Gastrocnemius medialis (tissue), 4 donors: ENCODE measurements around the gene ANKRD33B. TPM values are rescaled to one million over a fixed set of nuclear protein-coding genes. Genes with fewer than 3 reads are reported as not detected.

Experiments
- ATAC-seq, 2 donors: fragments of 150-250 bp; one replicate each; pipeline ENCODE4 v1.9.1; 2016
- DNase-seq, 2 donors: peaks; one replicate each; pipeline ENCODE4 v3.0.0-alpha.2; 2019
- H3K27ac ChIP-seq, 4 donors: fragments of 200-600 bp; sonication (generic); 1 replicate in 1 of 4; 2 replicates in 3 of 4; pipeline ENCODE4 v1.5.1; 2016 to 2018; ENCODE audit warnings: mild to moderate bottlenecking in 2 of 4, moderate library complexity in 1 of 4
- H3K27me3 ChIP-seq, 3 donors: fragments of 200-600 bp; sonication (generic) in 2 of 3; 1 replicate in 1 of 3; 2 replicates in 2 of 3; pipeline versions ENCODE4 v1.5.1 to v1.6.0; 2016 to 2019; ENCODE audit warnings: mild to moderate bottlenecking in 1 of 3, moderate library complexity in 1 of 3
- H3K36me3 ChIP-seq, 2 donors: fragments of 200-600 bp; sonication (generic) in 1 of 2; one replicate each; pipeline ENCODE4 v1.5.1; 2017 to 2018
- H3K4me1 ChIP-seq, 2 donors: fragments of 200-600 bp; sonication (generic) in 1 of 2; one replicate each; pipeline ENCODE4 v1.5.1; 2016 to 2017; ENCODE audit warnings: mild to moderate bottlenecking in 2 of 2
- H3K4me3 ChIP-seq, 4 donors: fragments of 200-600 bp; sonication (generic) in 3 of 4; 1 replicate in 1 of 4; 2 replicates in 3 of 4; pipeline ENCODE4 v1.5.1; 2016 to 2019; ENCODE audit warnings: mild to moderate bottlenecking in 2 of 4
- H3K9me3 ChIP-seq, 3 donors: fragments of 200-600 bp; sonication (generic) in 2 of 3; 1 replicate in 1 of 3; 2 replicates in 2 of 3; pipeline ENCODE4 v1.5.1; 2016 to 2019
- POLR2A ChIP-seq, 2 donors: fragments of 450-650 bp; IDR thresholded peaks; one replicate each; pipeline ENCODE4 v1.6.1; 2017; ENCODE audit warnings: antibody characterized with exemption in 2 of 2, mild to moderate bottlenecking in 2 of 2, moderate library complexity in 2 of 2
- in situ Hi-C, 4 donors: fragments of 200-750 bp; cut with MboI; loops; one replicate each; pipeline versions ENCODE4 v1.15.0 to v1.8.0; 2017; ENCODE audit warnings: low sequenced_read_pairs in 4 of 4
- intact Hi-C: fragments of 100-400 bp; cut with DNase I; formaldehyde crosslinking; loops from one replicate; pipeline ENCODE4 v1.15.1; 2023; ENCODE audit warnings: low total_unique reads
- total RNA-seq, 4 donors: library from RNA; depleted of rRNA; stranded (reverse); fragments of >200 nt; gene quantifications; one replicate each; pipeline versions ENCODE4 v1.1.0 to v1.2.3, GENCODE V29; 2016
- TF ChIP-seq, protein P1 (sequence below), 5 experiments: fragments of 450-650 bp in 3 of 5; fragments of 200-600 bp in 2 of 5; sonication (generic) in 2 of 5; IDR thresholded peaks in 4 of 5; conservative IDR thresholded peaks in 1 of 5; 1 replicate in 4 of 5; 2 replicates in 1 of 5; pipeline ENCODE4 v1.5.1; 2016 to 2019; ENCODE audit warnings: antibody characterized with exemption in 5 of 5, mild to moderate bottlenecking in 3 of 5, moderate library complexity in 3 of 5

The ANKRD33B gene
- total RNA-seq, 4 donors from 2014 or later = 2.2 to 38.9 (median 15.1) TPM

GRCh38 chr5:10536511-10536910 is 27.4 kb upstream of the ANKRD33B start:
- ATAC-seq (no peak), DNase-seq (no peak)
- TF ChIP-seq, protein P1, sequence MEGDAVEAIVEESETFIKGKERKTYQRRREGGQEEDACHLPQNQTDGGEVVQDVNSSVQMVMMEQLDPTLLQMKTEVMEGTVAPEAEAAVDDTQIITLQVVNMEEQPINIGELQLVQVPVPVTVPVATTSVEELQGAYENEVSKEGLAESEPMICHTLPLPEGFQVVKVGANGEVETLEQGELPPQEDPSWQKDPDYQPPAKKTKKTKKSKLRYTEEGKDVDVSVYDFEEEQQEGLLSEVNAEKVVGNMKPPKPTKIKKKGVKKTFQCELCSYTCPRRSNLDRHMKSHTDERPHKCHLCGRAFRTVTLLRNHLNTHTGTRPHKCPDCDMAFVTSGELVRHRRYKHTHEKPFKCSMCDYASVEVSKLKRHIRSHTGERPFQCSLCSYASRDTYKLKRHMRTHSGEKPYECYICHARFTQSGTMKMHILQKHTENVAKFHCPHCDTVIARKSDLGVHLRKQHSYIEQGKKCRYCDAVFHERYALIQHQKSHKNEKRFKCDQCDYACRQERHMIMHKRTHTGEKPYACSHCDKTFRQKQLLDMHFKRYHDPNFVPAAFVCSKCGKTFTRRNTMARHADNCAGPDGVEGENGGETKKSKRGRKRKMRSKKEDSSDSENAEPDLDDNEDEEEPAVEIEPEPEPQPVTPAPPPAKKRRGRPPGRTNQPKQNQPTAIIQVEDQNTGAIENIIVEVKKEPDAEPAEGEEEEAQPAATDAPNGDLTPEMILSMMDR (IDR thresholded peaks at IDR 0.05 in 4 of 5, conservative IDR thresholded peaks at IDR 0.05 in 1 of 5) = no peak
- no peak for TF ChIP-seq POLR2A (IDR thresholded peaks at IDR 0.05)
- Histone ChIP-seq H3K4me3 (no peak overlapping the region), H3K4me1 (peaks cover 0 to 3% of the 10 kb centered on the region in 2 donors), H3K27ac (no peak overlapping the region), H3K36me3 (no peaks in the 10 kb centered on the region), H3K9me3 (no peaks in the 10 kb centered on the region), H3K27me3 (peaks cover 0 to 4% (median 3%) of the 10 kb centered on the region in 3 donors)
- intact Hi-C loops = no loop called here
- in situ Hi-C loops = no loop called here

- Histone ChIP-seq H3K9me3 (no peaks in the 10 kb centered on the region), H3K27me3 (peaks cover 0 to 4% (median 3%) of the 10 kb centered on the region in 3 donors), H3K36me3 (no peaks in the 10 kb centered on the region), H3K4me1 (peaks cover 0 to 3% of the 10 kb centered on the region in 2 donors), H3K27ac (no peak overlapping the region), H3K4me3 (no peak overlapping the region)
- DNase-seq (no peak), ATAC-seq (no peak)
- intact Hi-C loops (no loop called here), in situ Hi-C loops (no loop called here)
- TF ChIP-seq POLR2A (IDR thresholded peaks at IDR 0.05) = no peak
- TF ChIP-seq, protein P1 (IDR thresholded peaks at IDR 0.05 in 4 of 5, conservative IDR thresholded peaks at IDR 0.05 in 1 of 5) = no peak
Observed at GRCh38 chr5:10536931-10537579, 26.8 kb upstream of the ANKRD33B start.

GRCh38 chr5:10537624-10538023 is 26.2 kb upstream of the ANKRD33B start:
- peaks cover 0 to 3% of the 10 kb centered on the region in 2 donors for H3K4me1 ChIP-seq
- intact Hi-C loops = no loop called here
- H3K27me3 ChIP-seq = peaks cover 0 to 5% (median 3%) of the 10 kb centered on the region in 3 donors
- H3K4me3 ChIP-seq = no peak overlapping the region
- DNase-seq (no peak), ATAC-seq (no peak)
- in situ Hi-C loops = no loop called here
- no peaks in the 10 kb centered on the region for H3K36me3 ChIP-seq
- no peaks in the 10 kb centered on the region for H3K9me3 ChIP-seq
- H3K27ac ChIP-seq = no peak overlapping the region
- TF ChIP-seq, protein P1 (IDR thresholded peaks at IDR 0.05 in 4 of 5, conservative IDR thresholded peaks at IDR 0.05 in 1 of 5) = no peak
- no peak for TF ChIP-seq POLR2A (IDR thresholded peaks at IDR 0.05)

- intact Hi-C loops = no loop called here
Observed at GRCh38 chr5:10538103-10538788, 25.6 kb upstream of the ANKRD33B start.

More at GRCh38 chr5:10538103-10538788, 25.6 kb upstream of the ANKRD33B start:
- Histone ChIP-seq H3K4me1 (peaks cover 0 to 3% of the 10 kb centered on the region in 2 donors), H3K9me3 (no peaks in the 10 kb centered on the region), H3K4me3 (no peak overlapping the region), H3K36me3 (no peaks in the 10 kb centered on the region), H3K27ac (no peak overlapping the region), H3K27me3 (peaks cover 0 to 9% (median 3%) of the 10 kb centered on the region in 3 donors)
- ATAC-seq (no peak), DNase-seq (no peak)
- no peak for TF ChIP-seq POLR2A (IDR thresholded peaks at IDR 0.05)
- TF ChIP-seq, protein P1 (IDR thresholded peaks at IDR 0.05 in 4 of 5, conservative IDR thresholded peaks at IDR 0.05 in 1 of 5) = no peak
- in situ Hi-C loops = no loop called here
